ENCODE measurements around the gene IL2RA. TPM values are rescaled to one million over a fixed set of nuclear protein-coding genes. Genes with fewer than 3 reads are reported as not detected.

The IL2RA gene
- total RNA-seq, 1 donor from 2014 or later = 4.3 TPM

GRCh38 chr10:6017781-6018354 lies 44.3 kb downstream of the IL2RA start:
- intact Hi-C loops (cut with DNase I) = loop anchor here (10.0 kb wide), 1 partner anchor 47 kb away; the partner anchor contains the start of gene IL2RA
- no peak overlapping the region for H3K4me3 ChIP-seq
- ATAC-seq (no peak), DNase-seq (no peak)
- H3K27ac ChIP-seq = peak overlapping the region; percentile 38
- no peaks in the 10 kb centered on the region for H3K36me3 ChIP-seq
- H3K27me3 ChIP-seq = no peaks in the 10 kb centered on the region
- peaks cover 21% of the 10 kb centered on the region for H3K4me1 ChIP-seq
- H3K9me3 ChIP-seq = no peaks in the 10 kb centered on the region
- TF ChIP-seq, protein P1, sequence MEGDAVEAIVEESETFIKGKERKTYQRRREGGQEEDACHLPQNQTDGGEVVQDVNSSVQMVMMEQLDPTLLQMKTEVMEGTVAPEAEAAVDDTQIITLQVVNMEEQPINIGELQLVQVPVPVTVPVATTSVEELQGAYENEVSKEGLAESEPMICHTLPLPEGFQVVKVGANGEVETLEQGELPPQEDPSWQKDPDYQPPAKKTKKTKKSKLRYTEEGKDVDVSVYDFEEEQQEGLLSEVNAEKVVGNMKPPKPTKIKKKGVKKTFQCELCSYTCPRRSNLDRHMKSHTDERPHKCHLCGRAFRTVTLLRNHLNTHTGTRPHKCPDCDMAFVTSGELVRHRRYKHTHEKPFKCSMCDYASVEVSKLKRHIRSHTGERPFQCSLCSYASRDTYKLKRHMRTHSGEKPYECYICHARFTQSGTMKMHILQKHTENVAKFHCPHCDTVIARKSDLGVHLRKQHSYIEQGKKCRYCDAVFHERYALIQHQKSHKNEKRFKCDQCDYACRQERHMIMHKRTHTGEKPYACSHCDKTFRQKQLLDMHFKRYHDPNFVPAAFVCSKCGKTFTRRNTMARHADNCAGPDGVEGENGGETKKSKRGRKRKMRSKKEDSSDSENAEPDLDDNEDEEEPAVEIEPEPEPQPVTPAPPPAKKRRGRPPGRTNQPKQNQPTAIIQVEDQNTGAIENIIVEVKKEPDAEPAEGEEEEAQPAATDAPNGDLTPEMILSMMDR (IDR thresholded peaks at IDR 0.05) = no peak

DNA sequence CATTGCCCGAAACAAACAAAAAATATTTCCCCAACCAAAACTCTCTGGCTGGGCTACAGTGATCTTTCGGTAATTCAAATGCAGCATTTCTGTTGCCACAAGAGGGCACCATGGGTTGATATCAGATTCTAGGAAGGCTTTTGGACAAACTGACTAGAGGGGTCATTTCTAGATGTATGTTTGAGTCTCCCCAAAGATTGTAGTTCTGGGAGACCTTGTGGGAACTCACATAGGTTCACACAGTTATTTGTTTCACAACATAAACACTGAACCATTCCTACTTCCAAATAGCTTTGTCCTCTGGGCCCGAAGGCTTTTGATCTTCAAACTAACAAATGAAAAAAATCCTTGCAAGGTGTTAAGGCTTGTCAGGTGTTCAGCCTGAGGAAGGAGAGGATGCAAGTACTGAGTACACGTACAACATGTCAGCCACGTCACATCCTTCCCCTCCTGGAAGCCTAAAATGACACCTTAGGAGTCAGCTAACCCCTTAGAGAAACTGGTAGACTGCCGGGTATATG lies 47.9 kb downstream of the IL2RA start:
- DNase-seq = no peak
- Histone ChIP-seq H3K27me3 (no peaks in the 10 kb centered on the region), H3K4me1 (peaks cover 21% of the 10 kb centered on the region), H3K4me3 (no peak overlapping the region), H3K36me3 (no peaks in the 10 kb centered on the region), H3K27ac (peak overlapping the region; percentile 18), H3K9me3 (no peaks in the 10 kb centered on the region)
- intact Hi-C loops (cut with DNase I) = loop anchor here (10.0 kb wide), 1 partner anchor 50 kb away; the partner anchor contains the start of gene IL2RA
- TF ChIP-seq, protein P1 (IDR thresholded peaks at IDR 0.05) = peak; percentile 81
- peak; percentile 83 for ATAC-seq

GRCh38 chr10:6013413-6014192 lies 48.6 kb downstream of the IL2RA start:
- Histone ChIP-seq H3K36me3 (no peaks in the 10 kb centered on the region), H3K9me3 (no peaks in the 10 kb centered on the region), H3K4me1 (peaks cover 19% of the 10 kb centered on the region), H3K4me3 (no peak overlapping the region), H3K27ac (peak overlapping the region; percentile 18), H3K27me3 (no peaks in the 10 kb centered on the region)
- TF ChIP-seq, protein P1 (IDR thresholded peaks at IDR 0.05) = no peak
- ATAC-seq (no peak), DNase-seq (no peak)
- intact Hi-C loops (cut with DNase I) = loop anchor here (10.0 kb wide), 1 partner anchor 51 kb away; the partner anchor contains the start of gene IL2RA

GRCh38 chr10:6012121-6012905 lies 49.9 kb downstream of the IL2RA start:
- peaks cover 2% of the 10 kb centered on the region for H3K9me3 ChIP-seq
- intact Hi-C loops (cut with DNase I) = loop anchor here (10.0 kb wide), 1 partner anchor 52 kb away; the partner anchor contains the start of gene IL2RA
- ATAC-seq = no peak
- H3K4me3 ChIP-seq = no peak overlapping the region
- TF ChIP-seq, protein P1 (IDR thresholded peaks at IDR 0.05) = no peak
- no peaks in the 10 kb centered on the region for H3K27me3 ChIP-seq
- peaks cover 11% of the 10 kb centered on the region for H3K4me1 ChIP-seq
- H3K27ac ChIP-seq = no peak overlapping the region
- DNase-seq = no peak
- H3K36me3 ChIP-seq = no peaks in the 10 kb centered on the region

DNA sequence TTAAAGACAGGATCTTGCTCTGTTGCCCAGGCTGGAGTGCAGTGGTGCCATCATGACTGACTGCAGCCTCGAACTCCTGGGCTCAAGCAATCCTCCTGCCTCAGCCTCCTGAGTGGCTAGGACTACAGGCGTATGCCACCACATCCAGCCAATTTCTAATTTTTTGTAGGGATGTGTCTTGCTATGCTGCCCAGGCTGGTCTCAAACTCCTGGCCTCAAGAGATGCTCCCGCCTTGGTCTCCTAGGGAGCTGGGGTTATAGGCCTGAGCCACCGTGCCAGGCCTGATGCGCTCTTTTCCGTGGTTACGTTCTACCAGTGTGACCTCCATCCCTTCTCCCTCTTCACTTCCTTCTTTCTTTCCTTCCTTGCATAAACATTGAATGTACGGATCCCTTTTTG lies 50.6 kb downstream of the IL2RA start:
- intact Hi-C loops (cut with DNase I) = loop anchor here (10.0 kb wide), 1 partner anchor 53 kb away; the partner anchor contains the start of gene IL2RA
- no peaks in the 10 kb centered on the region for H3K36me3 ChIP-seq
- H3K9me3 ChIP-seq = peaks cover 4% of the 10 kb centered on the region
- peaks cover 11% of the 10 kb centered on the region for H3K4me1 ChIP-seq
- no peak for ATAC-seq
- no peak for DNase-seq
- H3K27ac ChIP-seq = no peak overlapping the region
- no peaks in the 10 kb centered on the region for H3K27me3 ChIP-seq
- TF ChIP-seq, protein P1 (IDR thresholded peaks at IDR 0.05) = no peak
- no peak overlapping the region for H3K4me3 ChIP-seq

Data from upper lobe of right lung (tissue), 1 donor.